Measurements from ENCODE around the gene RMDN3.

RMDN3 gene

GRCh38 chr15:40766194-40766815, 11.3 kb upstream of the RMDN3 start:
- Mint-ChIP-seq H3K4me3 (peak overlapping the region; percentile 30), H3K36me3 (no peaks in the 10 kb centered on the region), H3K27ac (no peak overlapping the region), H3K4me1 (peaks cover 61% of the 10 kb centered on the region), H3K27me3 (no peaks in the 10 kb centered on the region), H3K9me3 (no peaks in the 10 kb centered on the region)

GRCh38 chr15:40764629-40765103, 9.6 kb upstream of the RMDN3 start:
- no peak overlapping the region for H3K27ac Mint-ChIP-seq
- H3K9me3 Mint-ChIP-seq = no peaks in the 10 kb centered on the region
- H3K4me3 Mint-ChIP-seq = peak overlapping the region; percentile 85
- no peaks in the 10 kb centered on the region for H3K36me3 Mint-ChIP-seq
- H3K4me1 Mint-ChIP-seq = peaks cover 48% of the 10 kb centered on the region
- no peaks in the 10 kb centered on the region for H3K27me3 Mint-ChIP-seq

GRCh38 chr15:40763801-40764628, 9.0 kb upstream of the RMDN3 start, which contains the start of gene GCHFR:
Gene GCHFR (plus strand): TSS chr15:40764068. CDS start chr15:40764181, 113 bp downstream.
- H3K27ac Mint-ChIP-seq = peak within 1 kb of the TSS; percentile 51
- no peaks in the 10 kb centered on the region for H3K27me3 Mint-ChIP-seq
- H3K9me3 Mint-ChIP-seq = no peaks in the 10 kb centered on the region
- H3K36me3 Mint-ChIP-seq = no peaks in the 10 kb centered on the region
- peaks cover 41% of the 10 kb centered on the region for H3K4me1 Mint-ChIP-seq
- peak within 1 kb of the TSS; percentile 85 for H3K4me3 Mint-ChIP-seq

GRCh38 chr15:40762919-40763800, 8.1 kb upstream of the RMDN3 start:
- Mint-ChIP-seq H3K36me3 (no peaks in the 10 kb centered on the region), H3K27ac (peak overlapping the region; percentile 51), H3K27me3 (no peaks in the 10 kb centered on the region), H3K9me3 (no peaks in the 10 kb centered on the region), H3K4me1 (peaks cover 33% of the 10 kb centered on the region), H3K4me3 (peak overlapping the region; percentile 85)

- Mint-ChIP-seq H3K4me1 (peaks cover 18% of the 10 kb centered on the region), H3K27me3 (no peaks in the 10 kb centered on the region), H3K4me3 (no peak overlapping the region), H3K27ac (no peak overlapping the region), H3K9me3 (no peaks in the 10 kb centered on the region), H3K36me3 (no peaks in the 10 kb centered on the region)
Measured at GRCh38 chr15:40759961-40760360, 4.9 kb upstream of the RMDN3 start.

GRCh38 chr15:40756938-40757337, 1.9 kb upstream of the RMDN3 start:
- no peaks in the 10 kb centered on the region for H3K9me3 Mint-ChIP-seq
- peak overlapping the region; percentile 0 for H3K4me3 Mint-ChIP-seq
- no peak overlapping the region for H3K27ac Mint-ChIP-seq
- peaks cover 20% of the 10 kb centered on the region for H3K4me1 Mint-ChIP-seq
- peaks cover 2% of the 10 kb centered on the region for H3K36me3 Mint-ChIP-seq
- no peaks in the 10 kb centered on the region for H3K27me3 Mint-ChIP-seq

GRCh38 chr15:40755812-40756208, 756 bp upstream of the RMDN3 start:
- Mint-ChIP-seq H3K27me3 (no peaks in the 10 kb centered on the region), H3K36me3 (peaks cover 8% of the 10 kb centered on the region), H3K27ac (peak overlapping the region; percentile 98), H3K4me3 (peak overlapping the region; percentile 93), H3K9me3 (no peaks in the 10 kb centered on the region), H3K4me1 (peaks cover 25% of the 10 kb centered on the region)

GRCh38 chr15:40754574-40754882, 526 bp downstream of the RMDN3 start:
- Mint-ChIP-seq H3K4me1 (peaks cover 25% of the 10 kb centered on the region), H3K36me3 (peaks cover 9% of the 10 kb centered on the region), H3K27me3 (no peaks in the 10 kb centered on the region), H3K27ac (no peak overlapping the region), H3K4me3 (peak overlapping the region; percentile 93), H3K9me3 (no peaks in the 10 kb centered on the region)

- no peaks in the 10 kb centered on the region for H3K9me3 Mint-ChIP-seq
- H3K27me3 Mint-ChIP-seq = no peaks in the 10 kb centered on the region
- peaks cover 25% of the 10 kb centered on the region for H3K4me1 Mint-ChIP-seq
- no peak overlapping the region for H3K27ac Mint-ChIP-seq
- H3K4me3 Mint-ChIP-seq = no peak overlapping the region
- peaks cover 11% of the 10 kb centered on the region for H3K36me3 Mint-ChIP-seq
Measured at GRCh38 chr15:40751745-40752144, 3.3 kb downstream of the RMDN3 start.

GRCh38 chr15:40750885-40751284, 4.2 kb downstream of the RMDN3 start:
- H3K4me3 Mint-ChIP-seq = no peak overlapping the region

GRCh38 chr15:40749151-40749630, 5.9 kb downstream of the RMDN3 start:
- Mint-ChIP-seq H3K27ac (no peak overlapping the region), H3K9me3 (no peaks in the 10 kb centered on the region), H3K36me3 (peaks cover 13% of the 10 kb centered on the region), H3K27me3 (no peaks in the 10 kb centered on the region), H3K4me1 (peaks cover 31% of the 10 kb centered on the region), H3K4me3 (no peak overlapping the region)

More at GRCh38 chr15:40750885-40751284, 4.2 kb downstream of the RMDN3 start:
- H3K4me1 Mint-ChIP-seq = peaks cover 25% of the 10 kb centered on the region
- H3K27ac Mint-ChIP-seq = no peak overlapping the region
- no peaks in the 10 kb centered on the region for H3K27me3 Mint-ChIP-seq
- H3K9me3 Mint-ChIP-seq = no peaks in the 10 kb centered on the region
- H3K36me3 Mint-ChIP-seq = peaks cover 11% of the 10 kb centered on the region

- Mint-ChIP-seq H3K4me1 (peaks cover 28% of the 10 kb centered on the region), H3K36me3 (peaks cover 11% of the 10 kb centered on the region), H3K27me3 (no peaks in the 10 kb centered on the region), H3K4me3 (no peak overlapping the region), H3K27ac (no peak overlapping the region), H3K9me3 (no peaks in the 10 kb centered on the region)
Measured at GRCh38 chr15:40747685-40748631, 7.1 kb downstream of the RMDN3 start.

GRCh38 chr15:40746916-40747418, 8.1 kb downstream of the RMDN3 start:
- Mint-ChIP-seq H3K36me3 (peaks cover 14% of the 10 kb centered on the region), H3K4me3 (no peak overlapping the region), H3K27me3 (no peaks in the 10 kb centered on the region), H3K27ac (no peak overlapping the region), H3K9me3 (no peaks in the 10 kb centered on the region), H3K4me1 (peaks cover 19% of the 10 kb centered on the region)

GRCh38 chr15:40744815-40745152, 10.3 kb downstream of the RMDN3 start:
- H3K4me1 Mint-ChIP-seq = peaks cover 13% of the 10 kb centered on the region
- no peaks in the 10 kb centered on the region for H3K9me3 Mint-ChIP-seq
- no peak overlapping the region for H3K27ac Mint-ChIP-seq
- no peak overlapping the region for H3K4me3 Mint-ChIP-seq
- H3K36me3 Mint-ChIP-seq = peaks cover 15% of the 10 kb centered on the region
- no peaks in the 10 kb centered on the region for H3K27me3 Mint-ChIP-seq
